HCT116 (cell line): ENCODE measurements around the gene BCL11A.

Experiments used
- EZH2 ChIP-seq: fragments of 200-600 bp; sonication (generic); IDR thresholded peaks from 2 replicates; pipeline ENCODE4 v1.6.1; 2017; ENCODE audit warnings: antibody characterized with exemption, mixed run types
- POLR2AphosphoS5 ChIP-seq: IDR thresholded peaks from 2 replicates; pipeline ENCODE4 v1.6.1; 2011; ENCODE audit warnings: mild to moderate bottlenecking, low read depth, low read length, moderate library complexity
- SP1 ChIP-seq: IDR thresholded peaks from 2 replicates; pipeline ENCODE4 v1.6.1; 2012; ENCODE audit warnings: low read depth
- SRF ChIP-seq: IDR thresholded peaks from 2 replicates; pipeline ENCODE4 v1.6.1; 2012; ENCODE audit warnings: low read depth
- TF ChIP-seq, protein P1 (sequence below): IDR thresholded peaks from 2 replicates; pipeline ENCODE4 v1.6.1; 2012
- TF ChIP-seq, protein P2 (sequence below), 3 experiments: fragments of 200-600 bp in 1 of 3; sonication (generic) in 1 of 3; IDR thresholded peaks in 2 of 3; conservative IDR thresholded peaks in 1 of 3; 2 replicates each; pipeline ENCODE4 v1.5.1; 2012 to 2017; ENCODE audit warnings: low read depth in 2 of 3, low read length in 2 of 3, antibody characterized with exemption in 1 of 3, borderline replicate concordance in 1 of 3, control low read depth in 1 of 3, mild to moderate bottlenecking in 1 of 3, mixed read lengths in 1 of 3, mixed run types in 1 of 3, moderate library complexity in 1 of 3; ENCODE audit not compliant: insufficient read depth in 1 of 3

DNA sequence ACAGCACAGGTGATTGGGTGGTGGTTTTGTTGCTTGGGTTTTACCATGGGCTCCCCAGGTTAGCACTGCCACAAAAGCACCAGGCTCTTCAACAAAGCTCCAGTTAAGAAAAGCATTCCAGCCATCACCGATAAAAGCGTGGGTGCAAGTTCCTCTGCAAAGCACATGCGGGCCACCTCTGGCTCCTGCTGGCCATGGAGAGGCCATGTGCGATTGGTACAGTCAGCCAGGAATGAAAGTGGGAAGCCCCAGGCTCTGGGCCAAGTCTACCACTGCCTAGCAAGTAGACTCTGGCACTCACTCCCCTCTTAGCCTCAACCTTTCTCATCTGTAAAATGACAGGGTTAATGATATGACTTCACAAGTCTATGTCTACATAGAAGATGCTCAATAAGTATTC, 36.0 kb downstream of the BCL11A start:
- TF ChIP-seq, protein P1, sequence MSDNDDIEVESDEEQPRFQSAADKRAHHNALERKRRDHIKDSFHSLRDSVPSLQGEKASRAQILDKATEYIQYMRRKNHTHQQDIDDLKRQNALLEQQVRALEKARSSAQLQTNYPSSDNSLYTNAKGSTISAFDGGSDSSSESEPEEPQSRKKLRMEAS, result no peak
- no peak for TF ChIP-seq EZH2
- no peak for TF ChIP-seq POLR2AphosphoS5
- TF ChIP-seq, protein P2, sequence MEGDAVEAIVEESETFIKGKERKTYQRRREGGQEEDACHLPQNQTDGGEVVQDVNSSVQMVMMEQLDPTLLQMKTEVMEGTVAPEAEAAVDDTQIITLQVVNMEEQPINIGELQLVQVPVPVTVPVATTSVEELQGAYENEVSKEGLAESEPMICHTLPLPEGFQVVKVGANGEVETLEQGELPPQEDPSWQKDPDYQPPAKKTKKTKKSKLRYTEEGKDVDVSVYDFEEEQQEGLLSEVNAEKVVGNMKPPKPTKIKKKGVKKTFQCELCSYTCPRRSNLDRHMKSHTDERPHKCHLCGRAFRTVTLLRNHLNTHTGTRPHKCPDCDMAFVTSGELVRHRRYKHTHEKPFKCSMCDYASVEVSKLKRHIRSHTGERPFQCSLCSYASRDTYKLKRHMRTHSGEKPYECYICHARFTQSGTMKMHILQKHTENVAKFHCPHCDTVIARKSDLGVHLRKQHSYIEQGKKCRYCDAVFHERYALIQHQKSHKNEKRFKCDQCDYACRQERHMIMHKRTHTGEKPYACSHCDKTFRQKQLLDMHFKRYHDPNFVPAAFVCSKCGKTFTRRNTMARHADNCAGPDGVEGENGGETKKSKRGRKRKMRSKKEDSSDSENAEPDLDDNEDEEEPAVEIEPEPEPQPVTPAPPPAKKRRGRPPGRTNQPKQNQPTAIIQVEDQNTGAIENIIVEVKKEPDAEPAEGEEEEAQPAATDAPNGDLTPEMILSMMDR (IDR thresholded peaks at IDR 0.05 in 2 of 3, conservative IDR thresholded peaks at IDR 0.05 in 1 of 3; ENCODE audit: borderline replicate concordance in 1 of 3, insufficient read depth in 1 of 3, low read depth in 2 of 3, low read length in 2 of 3), result no peak
- no peak for TF ChIP-seq SP1
- TF ChIP-seq SRF, result no peak
